Left hindlimb (tissue), 1 donor: ENCODE results near the gene FNDC11.
"Not testable (repeated sequence)": the region's sequence is repeated elsewhere in the genome, so short reads cannot be mapped to it uniquely, and the experiment has no call there.

Experiments used
- DNase-seq: peaks from one replicate; pipeline ENCODE4 v3.0.0-alpha.2; 2018

FNDC11 gene, protein sequence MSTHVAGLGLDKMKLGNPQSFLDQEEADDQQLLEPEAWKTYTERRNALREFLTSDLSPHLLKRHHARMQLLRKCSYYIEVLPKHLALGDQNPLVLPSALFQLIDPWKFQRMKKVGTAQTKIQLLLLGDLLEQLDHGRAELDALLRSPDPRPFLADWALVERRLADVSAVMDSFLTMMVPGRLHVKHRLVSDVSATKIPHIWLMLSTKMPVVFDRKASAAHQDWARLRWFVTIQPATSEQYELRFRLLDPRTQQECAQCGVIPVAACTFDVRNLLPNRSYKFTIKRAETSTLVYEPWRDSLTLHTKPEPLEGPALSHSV

DNA sequence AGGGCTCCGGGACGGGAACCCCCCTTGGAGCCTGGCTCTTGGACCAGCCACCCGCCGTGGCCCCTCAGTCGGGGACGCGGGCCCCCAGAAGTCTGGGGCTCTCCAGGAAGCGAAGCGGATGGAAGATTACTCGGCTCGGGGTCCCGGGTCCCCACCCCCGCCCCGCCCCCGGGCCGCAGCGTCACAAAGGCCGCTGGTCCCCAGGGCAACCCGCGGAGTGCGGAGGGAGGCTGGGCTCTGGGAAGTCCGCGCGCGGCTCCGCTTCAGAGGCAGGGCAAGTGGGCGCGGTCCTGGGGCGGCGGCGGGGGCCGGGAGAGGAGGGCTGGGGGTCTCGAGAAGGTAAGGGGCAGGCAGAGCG lies at the start of gene FNDC11:
TSS of gene FNDC11 (plus strand) at position 227 of the 358 bp plus-strand sequence. CDS start 1,505 bp downstream, outside the sequence.
- DNase-seq = no peak

DNA sequence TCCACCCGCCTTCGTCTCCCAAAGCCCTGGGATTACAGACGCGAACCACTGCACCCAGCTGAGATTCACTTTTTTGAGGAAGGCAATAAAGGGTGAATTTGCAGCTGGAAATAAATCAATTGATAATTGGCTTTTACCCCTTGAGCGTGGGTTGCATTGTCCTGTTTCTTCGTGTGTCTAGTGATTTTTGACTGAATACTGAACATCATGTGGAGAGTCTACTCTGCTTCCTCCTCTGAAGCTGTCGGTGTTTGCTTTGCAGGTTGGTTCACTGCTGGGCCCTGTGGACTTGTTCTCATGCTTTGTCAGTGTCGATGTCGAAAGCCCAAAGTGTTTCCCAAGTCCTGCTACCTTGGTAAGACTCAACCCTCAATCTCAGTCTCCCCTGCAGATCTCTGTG lies 49.3 kb upstream of the FNDC11 start:
- no peak for DNase-seq

DNA sequence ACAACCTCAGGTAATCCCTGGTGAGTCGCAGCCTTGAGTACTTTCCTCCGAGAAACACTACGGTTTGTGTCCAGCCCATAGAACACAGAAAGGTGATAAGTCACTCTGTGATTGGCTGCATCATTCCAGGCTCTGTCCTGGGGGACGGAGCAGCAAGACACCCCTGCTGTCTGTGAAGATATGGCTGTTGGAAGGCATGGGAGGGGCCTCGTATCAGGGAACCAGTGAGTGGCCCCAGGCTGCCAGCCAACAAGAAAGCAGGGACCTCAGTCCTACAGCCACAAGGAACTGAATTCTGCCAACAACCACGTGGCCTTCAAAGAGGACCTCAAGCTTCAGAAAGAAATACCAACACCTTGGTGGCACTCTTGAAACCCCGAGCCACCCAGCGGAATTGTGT lies 48.7 kb upstream of the FNDC11 start:
- DNase-seq = no peak

DNA sequence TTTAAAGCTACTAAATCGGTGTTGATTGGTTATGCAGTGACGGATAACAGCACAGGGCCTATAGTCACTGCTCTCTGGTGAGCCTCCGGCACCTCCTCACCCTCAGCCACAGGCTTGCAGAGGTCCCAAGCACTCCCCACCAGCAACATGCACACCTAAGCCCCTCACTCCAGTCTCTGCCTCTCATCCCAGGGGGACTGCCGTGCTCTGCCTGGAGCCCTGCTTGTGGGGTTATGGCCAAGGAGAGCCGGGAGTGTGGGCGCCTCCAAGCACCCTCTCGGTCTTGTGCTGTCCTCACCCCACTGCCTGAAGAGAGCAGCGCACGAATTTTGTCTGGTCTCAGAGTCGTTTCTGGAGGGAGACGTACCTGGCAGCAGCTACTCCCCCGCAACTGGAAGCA lies 48.2 kb upstream of the FNDC11 start:
- no peak for DNase-seq

DNA sequence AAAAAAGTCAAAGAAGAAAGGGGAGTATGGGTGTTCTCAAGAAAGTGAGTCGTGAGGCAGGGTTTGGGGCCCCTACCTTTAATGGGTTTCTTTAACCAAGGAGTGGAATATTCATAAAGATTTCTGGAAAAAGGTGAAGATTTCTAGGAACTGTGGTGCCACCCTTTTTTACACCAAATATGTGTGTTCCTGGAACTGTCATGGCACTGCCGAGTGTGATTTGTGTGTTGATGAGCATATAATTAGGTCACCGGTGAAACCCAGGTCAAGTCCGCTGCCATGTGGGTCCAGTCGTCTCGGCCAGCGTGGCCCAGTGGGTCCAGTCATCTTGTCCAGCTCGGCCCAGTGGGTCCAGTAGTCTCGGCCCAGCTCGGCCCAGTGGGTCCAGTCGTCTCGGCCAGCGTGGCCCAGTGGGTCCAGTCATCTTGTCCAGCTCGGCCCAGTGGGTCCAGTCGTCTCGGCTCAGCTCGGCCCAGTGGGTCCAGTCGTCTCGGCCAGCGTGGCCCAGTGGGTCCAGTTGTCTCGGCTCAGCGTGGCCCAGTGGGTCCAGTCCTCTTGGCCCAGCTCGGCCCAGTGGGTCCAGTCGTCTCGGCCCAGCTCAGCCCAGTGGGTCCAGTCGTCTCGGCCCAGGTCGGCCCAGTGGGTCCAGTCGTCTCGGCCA lies 46.7 kb upstream of the FNDC11 start:
- no peak for DNase-seq

DNA sequence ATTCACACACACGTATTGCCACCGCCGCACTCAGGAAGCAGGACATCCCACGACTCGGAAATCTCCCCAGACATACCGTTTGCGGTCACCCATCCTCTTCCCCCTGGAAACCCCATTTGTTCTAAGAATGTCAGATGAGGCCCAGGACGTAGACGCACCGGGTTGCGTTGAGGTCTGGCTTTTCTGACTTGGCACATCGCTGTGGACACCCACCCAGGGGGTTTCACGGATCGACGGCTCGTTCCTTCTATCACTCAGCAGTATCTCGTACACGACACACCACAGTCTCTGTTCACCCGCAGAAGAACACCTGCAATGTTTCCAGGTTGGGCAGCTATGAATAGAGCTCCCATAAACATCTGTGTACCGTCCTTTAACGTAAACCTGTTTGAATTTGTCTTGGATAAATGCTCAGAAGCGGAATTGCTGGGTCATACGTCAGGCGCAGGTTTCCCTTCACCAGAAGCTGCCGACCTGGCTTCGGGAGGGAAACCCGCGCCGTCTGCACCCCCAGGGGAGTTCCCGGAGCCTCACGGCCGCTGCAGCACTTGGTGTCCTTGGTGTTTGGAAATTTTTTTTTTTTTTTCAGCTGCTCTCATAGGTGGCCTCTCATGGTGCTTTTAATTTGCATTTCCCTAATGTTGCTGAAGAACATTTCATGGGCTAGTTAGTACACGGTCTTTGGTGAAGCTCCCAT lies 45.7 kb upstream of the FNDC11 start:
- DNase-seq = no peak

DNA sequence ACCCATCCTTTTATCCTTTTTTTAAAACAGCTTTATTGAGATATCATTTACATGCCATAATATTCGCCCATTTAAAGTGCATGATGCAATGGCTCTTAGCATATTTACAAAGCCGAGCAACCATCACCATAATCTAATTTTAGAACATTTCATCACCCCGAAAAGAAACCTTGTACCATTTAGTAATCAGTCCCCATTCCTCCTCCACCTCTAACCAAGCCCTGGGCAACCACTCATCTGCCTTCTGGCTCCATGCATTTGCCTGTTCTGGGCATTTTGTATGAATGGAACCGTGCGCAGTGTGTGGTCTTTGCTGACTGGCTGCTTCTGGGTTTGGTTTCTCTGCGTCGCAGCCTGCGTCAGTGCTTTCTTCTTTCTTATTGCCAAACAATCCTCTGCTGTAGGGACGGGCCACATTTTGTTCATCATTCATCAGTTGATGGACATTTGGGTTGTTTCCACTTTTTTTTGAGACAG lies 44.8 kb upstream of the FNDC11 start:
- DNase-seq = no peak

DNA sequence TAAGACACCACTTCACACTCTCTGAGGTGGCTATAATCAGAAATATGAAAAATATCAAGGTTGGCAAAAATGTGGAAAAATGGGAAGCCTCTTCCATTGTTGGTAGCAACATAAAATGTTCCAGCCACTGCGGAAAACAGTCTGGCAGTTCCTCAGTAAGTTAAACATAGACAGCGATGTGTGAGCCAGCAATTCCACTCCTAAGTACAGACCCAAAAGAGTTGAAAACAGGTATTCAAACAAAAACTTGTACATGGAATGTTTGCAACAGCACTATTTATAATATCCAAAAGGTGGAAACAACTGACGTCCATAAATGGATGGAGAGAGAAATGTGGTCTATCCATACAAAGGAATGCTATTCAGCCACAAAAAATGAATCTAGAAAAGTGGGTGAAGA lies 40.8 kb upstream of the FNDC11 start:
- no peak for DNase-seq

DNA sequence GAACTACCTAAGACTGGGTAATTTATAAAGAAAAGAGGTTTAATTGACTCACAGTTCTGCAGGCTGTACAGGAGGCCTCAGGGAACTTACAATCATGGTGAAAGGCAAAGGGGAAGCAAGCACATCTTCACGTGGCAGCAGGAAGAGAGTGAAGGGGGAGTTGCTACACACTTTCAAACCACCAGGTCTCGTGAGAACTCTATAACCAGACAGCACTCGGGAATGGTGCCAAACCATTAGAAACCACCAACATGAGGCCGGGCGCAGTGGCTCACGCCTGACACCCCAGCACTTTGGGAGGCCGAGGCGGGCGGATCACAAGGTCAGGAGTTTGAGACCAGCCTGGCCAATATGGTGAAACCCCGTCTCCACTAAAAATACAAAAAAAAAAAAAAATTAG lies 39.4 kb upstream of the FNDC11 start:
- not testable (repeated sequence) for DNase-seq

DNA sequence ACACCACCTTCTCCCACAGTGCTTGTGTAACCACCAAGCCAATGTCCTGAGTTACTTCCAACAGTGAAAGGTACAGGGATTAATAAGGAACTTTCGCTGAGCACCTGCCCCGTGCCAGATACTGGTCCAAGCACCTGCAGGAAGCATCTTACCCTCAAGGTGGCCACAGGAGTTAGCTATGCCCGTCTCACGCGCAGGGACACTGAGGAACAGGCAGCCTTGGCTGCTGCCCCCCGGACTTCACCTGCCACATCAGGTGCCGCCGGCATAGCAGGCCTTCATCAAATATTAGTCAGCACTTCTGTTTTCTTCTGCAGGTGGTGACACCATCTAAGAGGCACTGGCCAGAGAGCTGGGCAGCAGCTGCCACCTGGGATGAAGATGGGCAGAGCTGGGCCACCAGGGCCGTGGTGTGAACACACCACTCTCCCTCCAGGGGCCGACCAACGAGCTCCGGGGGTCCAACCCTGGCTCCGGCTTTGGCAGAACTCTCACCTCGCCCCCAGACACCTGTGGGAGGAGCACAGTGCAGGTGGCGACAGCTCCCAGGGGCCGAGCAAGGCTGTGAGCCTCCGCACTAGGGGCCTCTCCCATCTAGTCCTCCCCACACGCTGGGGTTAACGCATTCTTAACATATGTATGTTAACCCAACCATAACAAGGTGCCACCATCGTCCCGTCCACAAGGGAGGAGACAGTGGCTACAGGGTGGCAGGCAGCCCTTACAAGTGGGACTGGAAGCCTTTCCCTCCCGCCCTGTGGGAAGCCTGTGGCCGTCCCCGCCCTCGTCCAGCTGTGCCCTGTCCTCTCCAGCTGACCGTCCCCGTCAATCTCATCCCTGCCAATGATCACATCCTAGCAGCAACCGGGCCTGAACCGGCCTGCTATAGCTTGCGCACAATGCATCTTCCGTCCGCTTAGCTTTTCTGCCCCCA lies 36.3 kb upstream of the FNDC11 start:
- DNase-seq = peak; percentile 46

DNA sequence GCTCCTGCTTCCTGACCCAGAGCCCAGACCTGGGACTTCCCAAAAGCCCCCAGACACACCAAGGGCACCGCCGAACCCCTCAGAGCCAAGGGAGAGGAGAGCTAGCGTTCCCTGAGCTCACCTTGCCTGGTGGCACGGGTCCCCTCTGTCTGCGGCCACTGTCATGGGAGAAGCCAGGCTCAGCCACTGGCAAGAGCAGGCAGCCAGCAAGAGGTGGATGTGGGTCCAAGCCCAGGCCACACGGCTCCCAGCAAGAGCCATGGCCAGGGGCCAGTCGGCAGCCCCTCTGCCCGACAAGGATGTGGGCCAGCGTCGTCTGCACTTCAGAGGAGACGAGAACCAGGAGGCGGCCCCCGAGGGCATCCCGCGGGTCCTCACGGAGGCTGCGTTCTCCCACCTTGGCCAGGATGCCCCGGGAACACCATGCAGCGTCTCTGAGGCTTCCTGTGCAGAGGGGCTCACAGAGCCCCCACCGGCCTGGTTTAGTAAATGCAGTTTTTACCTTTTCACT lies 35.6 kb upstream of the FNDC11 start:
- DNase-seq = no peak

DNA sequence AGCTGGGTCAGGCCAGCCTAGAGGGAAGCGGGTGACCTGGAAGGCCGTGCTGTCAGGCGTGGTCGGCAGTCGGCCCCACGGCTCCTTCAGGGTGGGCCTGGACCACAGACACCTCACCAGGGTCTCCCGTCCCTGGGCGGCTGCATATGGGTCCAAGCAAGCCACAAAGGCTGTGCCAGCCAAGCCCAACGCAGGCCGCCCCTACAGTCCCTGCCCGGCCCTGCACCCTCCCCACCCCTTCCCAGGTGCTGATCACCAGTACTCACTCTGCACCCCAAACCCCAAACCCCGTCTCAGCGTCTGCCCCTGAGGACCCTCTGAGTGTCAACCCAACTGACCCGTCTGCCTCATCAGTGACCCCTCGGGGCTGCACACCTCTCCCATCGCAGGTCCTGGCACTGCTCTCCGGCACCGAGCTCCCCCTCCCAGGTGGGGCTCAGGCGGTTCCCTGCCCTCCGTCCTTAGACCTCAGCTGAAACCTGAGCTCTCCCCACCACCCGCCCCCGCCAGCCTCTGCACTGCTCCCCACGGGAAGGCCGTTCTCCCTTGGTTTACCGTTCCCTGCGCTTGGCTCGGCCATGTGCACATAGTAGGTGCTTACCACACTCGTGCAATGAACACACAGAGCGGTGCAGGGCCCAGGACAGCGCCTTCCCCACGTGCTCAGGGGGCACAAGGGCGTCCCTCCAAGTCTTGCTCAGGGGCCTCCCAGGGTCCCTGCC lies 34.9 kb upstream of the FNDC11 start:
- DNase-seq = no peak

DNA sequence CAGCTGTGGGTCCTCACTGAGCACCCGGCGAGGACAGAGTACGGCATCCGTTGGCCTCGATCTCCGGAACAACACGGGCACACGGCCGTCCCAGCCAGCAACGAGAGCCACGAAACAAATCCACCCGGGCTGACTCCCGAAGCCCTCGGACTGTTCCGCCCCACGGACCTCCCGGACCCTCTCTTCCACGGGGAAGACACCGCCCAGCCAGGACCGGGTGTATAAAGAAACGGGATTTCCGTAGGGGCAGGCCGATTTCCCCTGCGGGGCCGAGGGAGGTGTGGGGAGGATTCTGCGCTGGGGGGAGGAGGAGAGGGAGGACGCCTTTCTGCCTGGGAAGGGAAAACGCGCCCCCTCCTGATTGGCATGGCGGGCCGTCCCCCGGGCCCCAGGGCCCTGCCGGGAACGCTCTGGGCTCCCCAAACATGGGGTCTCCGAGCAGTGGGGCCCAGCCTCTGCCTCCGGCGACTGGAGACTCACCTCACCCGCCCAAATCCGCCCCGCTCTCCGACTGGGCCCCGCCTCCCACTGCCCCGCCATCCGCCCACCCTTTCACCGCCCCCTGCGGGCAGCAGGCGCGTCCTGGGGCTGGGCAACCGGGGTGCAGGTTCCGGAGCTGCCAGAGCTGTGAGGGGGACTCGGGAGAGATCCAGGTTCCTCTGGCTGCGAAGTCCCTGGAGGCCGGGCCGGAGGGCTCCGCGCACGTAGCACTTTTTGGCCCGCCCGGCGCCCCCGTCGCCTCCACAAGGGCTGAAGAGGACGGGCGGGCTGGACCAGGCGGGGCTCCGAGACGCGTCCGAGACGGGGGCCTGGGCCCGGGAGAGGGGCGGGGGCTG lies 34.1 kb upstream of the FNDC11 start:
- DNase-seq = no peak

DNA sequence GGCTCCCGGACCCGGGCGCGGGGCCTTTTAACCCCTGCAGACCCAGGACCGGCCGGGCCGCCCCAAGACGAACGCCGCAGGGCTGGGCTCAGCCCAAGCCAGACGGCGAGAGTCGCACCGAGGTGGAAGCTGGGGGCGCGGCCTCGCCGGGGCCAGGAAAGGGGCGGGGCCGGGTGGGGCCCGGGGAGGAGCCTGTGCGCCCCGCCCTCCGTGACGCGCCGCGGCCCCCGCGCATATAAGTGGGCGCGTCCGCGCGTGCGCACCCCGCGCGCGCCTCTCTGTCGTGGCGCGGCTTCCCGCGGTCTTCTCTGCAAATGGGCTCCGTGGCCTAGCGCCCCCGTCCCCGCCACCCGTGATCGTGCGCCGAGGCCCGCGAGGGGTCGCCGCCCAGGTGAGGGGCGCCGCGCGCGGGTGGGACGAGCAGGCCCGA lies 33.4 kb upstream of the FNDC11 start, which contains the start of gene PPDPF:
TSS of gene PPDPF (plus strand) at position 262 of the 430 bp plus-strand sequence. CDS start 544 bp downstream, outside the sequence.
- DNase-seq = peak; percentile 91

DNA sequence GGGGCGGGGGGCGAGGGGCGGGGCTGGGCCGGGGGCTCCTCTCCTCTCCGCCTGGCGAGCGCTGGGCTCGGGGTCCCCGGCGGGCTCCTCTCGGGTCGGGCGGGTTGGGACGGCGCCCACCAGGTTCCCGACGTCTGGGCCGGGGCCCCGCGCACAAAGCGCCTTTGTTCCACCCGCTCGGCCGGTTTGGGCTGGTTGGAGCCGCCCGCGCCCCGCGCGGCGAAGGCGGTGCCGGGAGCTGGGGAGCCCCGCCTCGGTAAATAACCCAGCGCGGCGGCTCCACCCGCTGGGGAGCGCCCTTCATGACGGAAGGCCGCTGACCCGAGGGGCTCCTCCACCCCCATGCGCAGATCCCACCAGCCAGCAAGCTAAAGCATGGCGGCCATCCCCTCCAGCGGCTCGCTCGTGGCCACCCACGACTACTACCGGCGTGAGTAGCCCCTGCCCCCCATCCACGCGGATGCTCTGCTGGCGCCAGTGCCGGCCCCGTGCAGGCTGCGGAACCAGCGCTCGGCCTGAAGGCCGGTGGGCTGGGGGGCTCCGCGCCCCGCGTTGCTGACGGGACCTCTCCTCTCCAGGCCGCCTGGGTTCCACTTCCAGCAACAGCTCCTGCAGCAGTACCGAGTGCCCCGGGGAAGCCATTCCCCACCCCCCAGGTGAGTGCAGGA lies 32.9 kb upstream of the FNDC11 start:
- peak; percentile 84 for DNase-seq

DNA sequence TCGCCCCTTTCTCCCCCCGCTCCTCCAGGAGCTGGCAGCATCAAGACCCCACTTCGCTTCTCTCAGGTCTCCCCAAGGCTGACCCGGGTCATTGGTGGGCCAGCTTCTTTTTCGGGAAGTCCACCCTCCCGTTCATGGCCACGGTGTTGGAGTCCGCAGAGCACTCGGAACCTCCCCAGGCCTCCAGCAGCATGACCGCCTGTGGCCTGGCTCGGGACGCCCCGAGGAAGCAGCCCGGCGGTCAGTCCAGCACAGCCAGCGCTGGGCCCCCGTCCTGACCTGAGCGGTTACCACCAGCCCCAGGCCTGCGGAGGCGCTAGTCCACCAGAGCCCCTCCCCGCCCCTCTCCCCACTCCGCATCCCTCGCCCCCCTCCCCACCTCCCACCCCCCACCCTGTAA lies 32.4 kb upstream of the FNDC11 start:
- DNase-seq = no peak

DNA sequence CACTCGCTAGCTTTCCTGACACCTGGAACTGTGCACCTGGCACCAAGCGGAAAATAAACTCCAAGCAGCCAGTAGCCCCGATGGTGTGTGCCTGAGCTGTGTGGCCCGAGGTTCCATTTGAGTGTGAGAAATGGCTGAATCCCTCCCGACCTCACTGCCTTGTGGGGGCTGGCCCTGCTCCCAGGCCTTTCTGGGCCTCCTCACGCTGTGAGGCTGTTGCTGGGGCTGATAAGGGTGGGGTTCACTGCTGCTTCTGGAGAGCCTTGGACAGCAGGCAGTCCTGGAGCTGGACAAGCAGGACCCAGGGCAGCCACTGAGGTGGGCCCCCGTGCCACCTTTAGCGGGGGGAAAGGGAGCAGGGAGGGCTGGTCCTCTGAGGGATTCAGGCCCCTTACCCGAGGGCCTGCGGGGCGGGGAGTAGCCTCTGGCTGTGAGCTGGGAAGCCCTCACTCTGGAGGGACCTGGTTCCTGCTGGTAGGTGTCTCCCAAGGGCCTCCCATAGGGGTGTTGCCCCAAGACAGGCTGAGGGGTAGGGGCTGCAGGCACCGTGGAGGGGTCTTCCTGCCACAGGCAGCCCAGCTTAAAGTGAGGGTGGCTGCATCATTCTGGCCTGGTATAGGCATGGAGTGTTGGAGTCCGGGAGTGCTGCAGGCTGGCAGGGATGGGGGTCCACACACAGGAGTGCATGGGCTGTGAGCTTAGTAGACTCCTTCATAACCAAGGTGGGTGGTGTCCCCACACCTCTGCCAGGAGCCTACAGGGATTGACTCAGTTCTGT lies 31.7 kb upstream of the FNDC11 start:
- no peak for DNase-seq

DNA sequence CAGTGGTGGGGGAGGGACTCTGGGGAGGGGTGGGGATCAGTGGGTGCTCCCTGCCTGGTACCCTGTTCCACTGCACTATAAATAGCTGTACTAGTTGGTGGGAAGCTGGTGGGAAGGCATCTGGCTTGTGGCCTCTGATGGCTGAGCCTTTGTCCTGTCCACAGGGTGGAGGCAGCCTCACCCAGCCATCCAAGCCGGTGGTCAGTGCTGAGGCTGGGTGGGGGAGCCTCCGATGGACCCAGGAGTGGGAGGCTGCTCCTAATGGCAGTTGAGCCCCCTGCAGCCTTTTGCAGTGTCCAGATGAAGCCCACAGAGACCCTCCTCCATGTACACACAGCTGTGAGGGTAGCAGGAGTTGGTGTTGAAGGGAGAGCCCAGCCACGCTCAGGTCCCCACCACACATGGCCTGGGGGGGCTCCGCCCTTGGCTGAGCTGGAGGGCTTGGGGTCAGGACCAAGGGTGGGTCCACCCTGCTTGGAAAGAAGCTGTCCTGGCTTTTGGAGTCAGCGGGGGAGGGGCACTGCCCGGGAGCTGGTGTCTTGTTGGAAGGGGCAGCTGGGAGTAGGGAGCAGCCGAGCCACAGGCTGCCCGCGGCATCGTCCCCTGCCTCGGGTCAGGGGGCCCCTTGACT lies 30.9 kb upstream of the FNDC11 start:
- no peak for DNase-seq

DNA sequence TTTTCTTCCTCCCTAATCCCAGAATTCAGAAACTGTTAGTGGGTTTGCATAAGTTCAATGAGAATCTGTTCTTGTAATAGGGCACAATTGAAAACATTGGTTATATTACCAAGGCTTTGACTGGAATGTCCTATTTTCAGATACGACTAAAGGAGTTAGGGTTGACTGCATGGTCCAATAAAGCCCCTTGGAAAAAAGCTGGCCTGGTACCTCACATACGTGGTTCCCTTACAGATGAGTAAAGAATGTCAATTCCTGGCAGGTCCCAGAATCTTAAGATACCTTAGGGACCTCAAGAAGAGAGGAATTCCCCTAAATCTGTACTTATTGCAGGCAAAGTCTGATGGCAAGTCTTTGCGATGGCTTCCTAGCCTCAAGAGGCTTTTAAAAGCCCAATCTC lies 28.8 kb upstream of the FNDC11 start:
- peak; percentile 26 for DNase-seq
